ENCODE data around the gene KCNE4.

GRCh38 chr2:223050900-223051504 lies 988 bp upstream of the KCNE4 start:
- TF ChIP-seq CREB5 (CRISPR knock-in tag; IDR thresholded peaks at IDR 0.05; ENCODE audit: low read depth) (no peak), ZNF70 (CRISPR knock-in tag; IDR thresholded peaks at IDR 0.05) (no peak), ZFP30 (CRISPR knock-in tag; IDR thresholded peaks at IDR 0.05) (no peak), ARNTL (CRISPR knock-in tag; IDR thresholded peaks at IDR 0.05; ENCODE audit: borderline replicate concordance, low read depth) (no peak), RARB (CRISPR knock-in tag; IDR thresholded peaks at IDR 0.05) (no peak), ZFP3 (CRISPR knock-in tag; IDR thresholded peaks at IDR 0.05) (no peak), PATZ1 (CRISPR knock-in tag; IDR thresholded peaks at IDR 0.05; ENCODE audit: borderline replicate concordance) (no peak), GLIS3 (CRISPR knock-in tag; IDR thresholded peaks at IDR 0.05) (no peak), ESRRG (CRISPR knock-in tag; IDR thresholded peaks at IDR 0.05) (no peak), CSRNP3 (CRISPR knock-in tag; IDR thresholded peaks at IDR 0.05) (no peak), TCF4 (CRISPR knock-in tag; IDR thresholded peaks at IDR 0.05; ENCODE audit: borderline replicate concordance) (no peak)
